ENCODE results near the gene LPCAT2.

LPCAT2 gene

GRCh38 chr16:55508271-55508921, 476 bp upstream of the LPCAT2 start:
- CTCF ChIA-PET = interaction anchor here (0.6 kb wide), 1 partner anchor 34 kb away, joined by 3 read pairs; no protein-coding TSS in a partner anchor
- peak overlapping the region; percentile 75 for H3K27ac ChIP-seq
- DNase-seq (ENCODE audit: low spot score) = no peak
- POLR2A ChIA-PET (ENCODE audit: low non-redundant PET) = no interaction called here
- TF ChIP-seq, protein P1, sequence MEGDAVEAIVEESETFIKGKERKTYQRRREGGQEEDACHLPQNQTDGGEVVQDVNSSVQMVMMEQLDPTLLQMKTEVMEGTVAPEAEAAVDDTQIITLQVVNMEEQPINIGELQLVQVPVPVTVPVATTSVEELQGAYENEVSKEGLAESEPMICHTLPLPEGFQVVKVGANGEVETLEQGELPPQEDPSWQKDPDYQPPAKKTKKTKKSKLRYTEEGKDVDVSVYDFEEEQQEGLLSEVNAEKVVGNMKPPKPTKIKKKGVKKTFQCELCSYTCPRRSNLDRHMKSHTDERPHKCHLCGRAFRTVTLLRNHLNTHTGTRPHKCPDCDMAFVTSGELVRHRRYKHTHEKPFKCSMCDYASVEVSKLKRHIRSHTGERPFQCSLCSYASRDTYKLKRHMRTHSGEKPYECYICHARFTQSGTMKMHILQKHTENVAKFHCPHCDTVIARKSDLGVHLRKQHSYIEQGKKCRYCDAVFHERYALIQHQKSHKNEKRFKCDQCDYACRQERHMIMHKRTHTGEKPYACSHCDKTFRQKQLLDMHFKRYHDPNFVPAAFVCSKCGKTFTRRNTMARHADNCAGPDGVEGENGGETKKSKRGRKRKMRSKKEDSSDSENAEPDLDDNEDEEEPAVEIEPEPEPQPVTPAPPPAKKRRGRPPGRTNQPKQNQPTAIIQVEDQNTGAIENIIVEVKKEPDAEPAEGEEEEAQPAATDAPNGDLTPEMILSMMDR (conservative IDR thresholded peaks at IDR 0.05; ENCODE audit: low read depth) = no peak

DNA sequence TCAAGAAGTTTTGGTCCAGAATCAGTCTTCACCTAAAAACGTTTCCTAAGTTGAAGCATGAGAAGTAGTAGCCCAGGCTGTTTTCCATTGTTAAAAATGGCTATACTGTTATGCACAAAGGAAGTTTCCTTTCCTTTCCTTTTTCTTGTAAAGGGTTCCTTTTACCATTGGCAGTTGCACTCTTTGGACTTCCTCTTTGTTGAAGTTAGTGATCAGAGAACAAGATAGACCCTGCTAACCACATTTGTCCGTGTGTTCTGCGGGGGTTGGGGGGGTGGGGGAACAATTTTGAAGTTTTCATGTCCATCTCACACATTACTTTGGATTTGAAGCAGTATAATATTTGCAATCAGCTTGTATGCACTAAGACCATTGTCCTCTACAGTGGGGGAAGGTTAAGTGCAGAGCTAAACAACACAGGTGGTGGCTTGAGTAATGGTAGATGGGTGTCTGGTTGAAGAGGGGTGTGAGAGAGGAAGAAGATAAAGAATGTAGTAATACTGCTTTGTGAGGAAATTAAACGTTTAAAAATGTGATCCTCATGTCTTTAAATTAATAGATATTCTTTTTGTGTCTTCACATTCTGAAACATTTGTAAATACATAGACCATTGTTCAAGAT, 1.4 kb downstream of the LPCAT2 start:
- POLR2A ChIA-PET (ENCODE audit: low non-redundant PET) = no interaction called here
- no peak for DNase-seq (ENCODE audit: low spot score)
- CTCF ChIA-PET = no interaction called here
- no peak overlapping the region for H3K27ac ChIP-seq
- TF ChIP-seq, protein P1 (conservative IDR thresholded peaks at IDR 0.05; ENCODE audit: low read depth) = no peak

- CTCF ChIA-PET = interaction anchor here (1.1 kb wide), 1 partner anchor 19 kb away, joined by 4 read pairs; no protein-coding TSS in a partner anchor
- POLR2A ChIA-PET (ENCODE audit: low non-redundant PET) = no interaction called here
- TF ChIP-seq, protein P1 (conservative IDR thresholded peaks at IDR 0.05; ENCODE audit: low read depth) = no peak
- no peak for DNase-seq (ENCODE audit: low spot score)
- H3K27ac ChIP-seq = no peak overlapping the region
Measured at GRCh38 chr16:55512941-55513340, 4.1 kb downstream of the LPCAT2 start.

DNA sequence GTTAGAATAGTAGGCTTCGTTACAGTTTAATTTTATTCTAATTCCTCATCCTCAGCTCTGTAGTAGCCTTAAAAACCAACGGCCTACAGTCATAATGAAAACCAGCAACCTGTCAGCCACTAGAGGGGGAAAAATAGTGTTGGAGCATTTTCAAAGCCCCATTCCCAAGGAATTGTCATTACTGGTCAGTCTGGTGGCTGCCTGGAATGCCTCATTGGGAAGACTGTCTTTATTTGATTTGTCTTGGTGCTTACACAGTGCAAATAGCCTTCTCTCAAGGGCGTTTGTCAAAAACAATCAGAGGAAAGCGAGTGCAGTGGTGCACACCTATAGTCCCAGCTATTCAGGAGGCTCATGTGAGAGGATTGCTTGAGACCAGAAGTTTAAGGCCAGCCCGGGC, 4.7 kb downstream of the LPCAT2 start:
- H3K27ac ChIP-seq = no peak overlapping the region
- CTCF ChIA-PET = no interaction called here
- no peak for DNase-seq (ENCODE audit: low spot score)
- POLR2A ChIA-PET (ENCODE audit: low non-redundant PET) = no interaction called here
- TF ChIP-seq, protein P1 (conservative IDR thresholded peaks at IDR 0.05; ENCODE audit: low read depth) = no peak

- CTCF ChIA-PET = no interaction called here
- TF ChIP-seq, protein P1 (conservative IDR thresholded peaks at IDR 0.05; ENCODE audit: low read depth) = no peak
- POLR2A ChIA-PET (ENCODE audit: low non-redundant PET) = no interaction called here
- H3K27ac ChIP-seq = no peak overlapping the region
- no peak for DNase-seq (ENCODE audit: low spot score)
Measured at GRCh38 chr16:55515111-55515510, 6.2 kb downstream of the LPCAT2 start.

GRCh38 chr16:55521792-55522191, 12.9 kb downstream of the LPCAT2 start:
- DNase-seq (ENCODE audit: low spot score) = no peak
- no peak overlapping the region for H3K27ac ChIP-seq
- TF ChIP-seq, protein P1 (conservative IDR thresholded peaks at IDR 0.05; ENCODE audit: low read depth) = no peak
- POLR2A ChIA-PET (ENCODE audit: low non-redundant PET) = no interaction called here
- CTCF ChIA-PET = no interaction called here
